HCT116 (cell line): Measurements from ENCODE around the gene TMEM38B.

Source experiments
- ATF3 ChIP-seq: IDR thresholded peaks from 2 replicates; pipeline ENCODE4 v1.6.1; 2012
- CEBPB ChIP-seq: IDR thresholded peaks from 2 replicates; pipeline ENCODE4 v1.6.1; 2012; ENCODE audit warnings: low read depth
- CTCF ChIP-seq, 3 experiments: fragments of 200-600 bp in 1 of 3; sonication (generic) in 1 of 3; IDR thresholded peaks in 2 of 3; conservative IDR thresholded peaks in 1 of 3; 2 replicates each; pipeline ENCODE4 v1.5.1; 2012 to 2017; ENCODE audit warnings: low read depth in 2 of 3, low read length in 2 of 3, antibody characterized with exemption in 1 of 3, borderline replicate concordance in 1 of 3, control low read depth in 1 of 3, mild to moderate bottlenecking in 1 of 3, mixed read lengths in 1 of 3, mixed run types in 1 of 3, moderate library complexity in 1 of 3; ENCODE audit not compliant: insufficient read depth in 1 of 3
- EZH2 ChIP-seq: fragments of 200-600 bp; sonication (generic); IDR thresholded peaks from 2 replicates; pipeline ENCODE4 v1.6.1; 2017; ENCODE audit warnings: antibody characterized with exemption, mixed run types
- EZH2phosphoT487 ChIP-seq: fragments of 200-600 bp; IDR thresholded peaks from 2 replicates; pipeline ENCODE4 v1.6.1; 2018; ENCODE audit warnings: antibody characterized with exemption, borderline replicate concordance
- RAD21 ChIP-seq: IDR thresholded peaks from 2 replicates; pipeline ENCODE4 v1.6.1; 2012; ENCODE audit warnings: low read depth, mild to moderate bottlenecking
- ZFX ChIP-seq: fragments of 450-650 bp; IDR thresholded peaks from 2 replicates; pipeline ENCODE4 v1.6.1; 2017

- TF ChIP-seq CTCF (IDR thresholded peaks at IDR 0.05 in 2 of 3, conservative IDR thresholded peaks at IDR 0.05 in 1 of 3; ENCODE audit: borderline replicate concordance in 1 of 3, insufficient read depth in 1 of 3, low read depth in 2 of 3, low read length in 2 of 3) (no peak), EZH2 (no peak), EZH2phosphoT487 (no peak), CEBPB (no peak), ZFX (no peak), ATF3 (no peak), RAD21 (no peak)
Observed at GRCh38 chr9:105672711-105673234, 21.6 kb upstream of the TMEM38B start.
